Superior temporal gyrus (tissue), 1 donor: ENCODE data around the gene PGS1.
"Not testable (repeated sequence)": the region's sequence is repeated elsewhere in the genome, so short reads cannot be mapped to it uniquely, and the experiment has no call there.

Source experiments
- DNase-seq: peaks from one replicate; pipeline ENCODE4 v3.0.0-alpha.2; 2016; ENCODE audit errors: extremely low spot score

The PGS1 gene

GRCh38 chr17:78378225-78379130 is at the start of gene PGS1:
Gene PGS1, plus strand, starts transcription at chr17:78378649. Its CDS starts 17 bp downstream, at chr17:78378666.
- peak; percentile 85 for DNase-seq

GRCh38 chr17:78329263-78330059 is 49.0 kb upstream of the PGS1 start:
- no peak for DNase-seq

- no peak for DNase-seq
These were observed 47.8 kb upstream of the PGS1 start for GRCh38 chr17:78330570-78331224.

DNA sequence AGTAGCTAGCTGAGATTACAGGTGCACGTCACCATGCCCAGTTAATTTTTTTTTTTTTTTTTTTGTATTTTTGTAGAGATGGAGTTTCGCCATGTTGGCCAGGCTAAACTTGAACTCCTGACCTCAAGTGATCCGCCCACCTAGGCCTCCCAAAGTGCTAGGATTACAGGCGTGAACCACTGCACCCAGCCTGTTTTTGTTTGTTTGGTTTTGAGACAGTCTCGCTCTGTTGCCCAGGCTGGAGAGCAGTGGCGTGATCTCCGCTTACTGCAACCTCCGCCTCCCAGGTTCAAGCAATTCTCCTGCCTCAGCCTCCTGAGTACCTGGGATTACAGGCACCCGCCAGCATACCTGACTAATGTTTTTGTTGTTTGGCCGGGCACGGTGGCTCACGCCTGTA is 47.1 kb upstream of the PGS1 start:
- DNase-seq, result not testable (repeated sequence)

GRCh38 chr17:78332991-78333390 is 45.5 kb upstream of the PGS1 start:
- DNase-seq, result no peak

DNA sequence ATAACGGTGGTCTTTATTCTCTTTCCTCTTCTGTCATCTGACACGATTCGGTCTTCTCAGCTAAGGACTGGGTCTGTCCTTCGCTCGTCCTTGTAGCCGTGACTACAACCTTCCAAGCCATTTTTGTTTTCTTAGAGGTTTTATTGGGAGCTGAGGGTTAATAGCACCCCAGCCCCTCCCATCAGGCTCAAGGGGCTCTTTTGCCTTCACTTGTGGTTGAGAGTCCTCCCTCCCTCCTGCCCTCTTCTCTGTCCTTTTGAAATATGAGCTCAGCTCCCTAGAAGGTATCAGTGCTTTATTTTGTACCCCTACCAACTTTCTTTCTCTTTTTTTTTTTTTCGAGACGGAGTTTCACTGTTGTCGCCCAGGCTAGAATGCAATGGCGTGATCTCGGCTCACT is 43.2 kb upstream of the PGS1 start:
- DNase-seq, result no peak

GRCh38 chr17:78337244-78338109 is 41.0 kb upstream of the PGS1 start:
- DNase-seq, result no peak

DNA sequence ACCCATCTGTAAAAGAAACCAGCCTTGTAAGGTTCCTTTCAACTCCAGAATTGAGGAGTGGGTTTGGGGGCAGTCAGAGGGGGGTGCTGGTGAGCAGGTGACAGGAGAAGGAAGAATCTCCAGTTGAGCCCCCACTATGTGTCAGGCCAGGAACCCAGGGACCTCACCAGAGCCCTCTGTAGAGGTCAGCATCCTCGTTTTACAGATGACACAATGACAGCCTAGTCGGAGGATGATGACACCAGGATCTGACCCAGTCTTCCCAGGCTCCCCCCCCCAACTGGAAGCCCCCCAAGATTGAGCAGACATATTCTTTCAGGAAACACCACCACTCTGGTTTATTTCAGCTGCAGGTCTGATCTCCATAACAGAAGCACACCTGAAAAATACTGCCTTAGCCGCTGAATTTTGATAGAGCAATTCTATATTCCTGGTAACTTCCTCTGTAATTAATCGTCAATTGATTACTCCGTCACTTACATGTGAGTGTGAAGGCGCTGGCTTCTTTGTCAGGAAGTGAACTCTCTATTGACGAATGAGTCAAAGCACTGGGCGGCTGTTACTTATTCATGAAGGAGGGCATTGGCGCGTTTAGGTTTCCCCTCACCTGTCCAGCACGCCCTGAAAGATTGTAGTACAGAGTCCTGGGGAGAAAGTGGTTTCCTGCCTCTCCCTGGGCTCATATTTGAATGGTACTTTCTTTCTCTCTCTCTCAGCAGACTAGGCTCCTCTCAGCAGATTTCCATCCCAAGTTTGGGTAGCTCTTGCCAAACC is 39.8 kb upstream of the PGS1 start:
- DNase-seq, result no peak

DNA sequence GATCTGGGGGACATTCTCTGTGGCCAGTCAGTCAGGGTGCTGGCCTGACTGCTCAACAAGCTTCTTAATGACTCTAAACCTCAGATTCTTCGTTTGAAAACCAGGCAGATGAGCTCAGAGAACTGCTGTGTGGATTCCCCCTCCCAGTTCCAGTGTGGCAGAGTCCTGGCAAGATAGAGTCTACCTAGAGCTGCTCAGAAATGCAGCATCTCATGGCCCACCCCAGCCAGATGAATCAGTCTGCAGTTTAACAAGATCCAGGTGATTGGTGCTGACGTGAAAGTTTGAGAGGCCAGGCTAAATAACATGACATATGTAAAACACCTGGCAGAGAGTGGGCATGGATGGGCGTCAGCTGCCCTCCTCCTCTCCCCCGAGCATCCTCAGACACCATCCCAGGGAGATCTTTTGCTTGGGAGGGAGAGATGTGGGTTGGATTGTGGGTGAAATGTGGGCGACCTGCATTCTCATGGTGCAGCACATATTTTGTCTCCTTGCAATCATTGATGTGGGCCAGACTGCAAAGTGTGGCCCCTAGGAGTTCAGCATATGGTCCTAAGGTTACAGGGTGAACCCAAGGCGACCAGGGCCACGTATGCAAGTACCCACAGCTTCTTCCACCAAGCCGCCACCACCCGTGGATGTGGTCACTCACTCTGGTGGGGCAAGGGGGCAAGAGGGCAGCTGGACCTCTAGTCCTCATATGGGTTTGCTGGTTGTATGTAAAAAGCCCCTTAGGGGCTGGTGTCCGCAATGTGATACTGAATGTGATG is 38.1 kb upstream of the PGS1 start:
- DNase-seq, result no peak

GRCh38 chr17:78341559-78342448 is 36.6 kb upstream of the PGS1 start:
- peak; percentile 61 for DNase-seq

DNA sequence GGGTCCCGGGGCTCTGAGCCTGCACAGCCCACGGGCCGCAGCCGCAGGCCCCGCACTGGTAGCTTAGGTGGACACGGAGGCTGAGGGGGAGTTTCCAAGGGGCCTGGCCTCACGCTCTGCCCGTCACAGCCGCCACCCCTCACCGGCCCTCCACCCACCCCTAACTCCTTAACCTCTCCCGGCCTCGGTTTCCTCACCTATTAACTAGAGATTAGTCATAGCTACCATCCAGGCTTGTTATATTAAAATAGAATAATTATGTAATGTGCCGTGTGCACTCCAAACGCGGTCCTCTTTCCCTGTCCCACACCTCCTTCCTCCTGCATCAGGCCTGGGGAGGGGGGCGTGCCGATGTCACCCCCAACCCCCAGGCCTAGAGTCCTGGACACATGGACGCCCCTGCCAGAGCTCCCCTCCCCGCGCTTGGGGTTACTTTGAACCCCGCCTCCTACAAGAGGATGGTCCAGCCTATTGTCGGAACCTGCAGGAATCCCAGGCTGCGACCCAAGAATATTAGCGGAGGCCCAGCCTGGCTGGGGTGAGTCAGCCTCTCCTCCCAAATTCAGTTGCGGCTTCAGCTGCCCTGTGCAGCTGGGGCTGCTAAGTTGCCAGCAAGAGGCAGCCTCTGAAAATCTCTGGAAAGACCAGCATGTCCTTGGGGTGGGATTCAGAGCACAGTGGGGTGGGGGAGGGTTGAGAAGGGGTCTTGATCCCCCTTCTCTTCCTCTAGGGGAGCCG is 35.8 kb upstream of the PGS1 start:
- no peak for DNase-seq

DNA sequence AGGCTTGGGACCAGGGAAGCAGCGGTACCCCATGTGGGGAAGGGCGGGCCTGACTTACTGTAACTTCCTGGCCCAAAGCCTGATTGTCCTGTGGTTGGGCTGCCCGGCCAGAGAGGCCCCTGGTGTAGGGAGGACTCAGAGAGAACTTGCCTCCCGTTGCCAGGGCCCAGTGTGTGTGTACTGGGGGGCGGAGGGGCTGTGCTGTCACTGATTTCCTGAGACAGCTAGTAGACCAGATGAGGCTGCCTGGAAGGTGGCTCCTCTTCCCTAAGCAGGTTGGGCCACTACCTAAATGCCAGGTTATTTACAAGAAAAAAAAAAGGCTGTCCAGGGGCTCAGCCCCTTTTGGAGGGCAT is 35.3 kb upstream of the PGS1 start:
- no peak for DNase-seq

- DNase-seq, result no peak
These were observed 34.8 kb upstream of the PGS1 start for GRCh38 chr17:78343543-78344201.

GRCh38 chr17:78344666-78345065 is 33.8 kb upstream of the PGS1 start:
- no peak for DNase-seq

- no peak for DNase-seq
These were observed 33.3 kb upstream of the PGS1 start for GRCh38 chr17:78345172-78345571.

- DNase-seq, result no peak
These were observed 32.5 kb upstream of the PGS1 start for GRCh38 chr17:78345791-78346494.
